Measurements from ENCODE around the gene CCDC122.

CCDC122 gene

DNA sequence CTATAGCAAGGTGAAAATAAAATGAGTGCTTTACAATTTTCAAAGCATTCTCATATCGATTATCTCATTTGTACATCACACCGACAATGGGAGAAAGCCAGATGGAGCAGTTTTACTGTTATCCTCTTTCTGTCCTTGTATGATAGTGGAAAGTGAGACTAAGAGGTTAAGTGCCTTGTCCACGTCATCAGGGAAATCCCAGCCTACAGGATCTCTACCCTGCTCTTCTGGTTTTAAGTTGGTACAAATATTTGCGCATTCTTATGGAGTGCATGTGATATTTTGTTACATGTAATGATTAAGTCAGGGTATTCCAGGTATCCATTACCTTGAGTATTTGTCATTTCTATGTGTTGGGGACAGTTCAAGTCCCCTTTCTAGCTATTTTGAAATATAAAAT lies 80.3 kb downstream of the CCDC122 start:
- no peak for DNase-seq

DNA sequence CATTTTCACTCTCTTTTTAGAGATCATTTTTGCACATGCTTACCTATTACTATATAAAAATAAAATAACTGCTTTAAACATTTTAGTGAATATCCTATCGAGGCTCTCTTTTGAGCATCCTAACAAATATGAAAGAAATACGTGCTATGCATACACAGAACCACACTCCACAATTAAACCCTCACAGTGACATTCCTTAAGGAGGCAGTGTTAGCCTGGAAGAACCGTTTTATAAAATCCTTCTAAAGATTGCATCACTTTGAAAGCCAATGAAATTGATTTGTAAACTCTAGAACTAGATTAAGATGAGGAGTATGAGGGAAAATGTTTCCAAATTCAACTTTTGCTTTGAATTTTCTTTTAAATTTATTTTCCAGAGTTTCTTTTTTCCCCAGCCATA lies 81.7 kb downstream of the CCDC122 start:
- no peak for DNase-seq

DNA sequence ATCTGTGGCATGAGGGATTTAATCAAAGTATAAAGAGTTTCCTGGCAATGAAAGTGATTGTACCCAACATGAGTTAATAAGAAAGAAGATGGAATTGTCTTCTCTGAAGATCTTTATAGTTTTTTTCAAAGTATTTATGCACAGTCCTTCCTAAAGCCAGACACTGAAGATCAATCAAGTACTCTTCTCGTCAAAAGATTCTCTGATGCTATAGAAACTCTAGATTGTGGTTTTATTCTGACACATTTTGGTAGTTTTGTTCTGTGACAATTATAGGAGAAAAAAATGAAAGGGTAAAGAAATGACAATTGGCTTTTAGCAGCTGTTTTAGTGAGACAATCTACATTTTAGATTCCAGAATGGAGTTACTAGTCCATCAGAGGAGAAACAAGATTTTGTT lies 82.4 kb downstream of the CCDC122 start:
- DNase-seq: no peak

DNA sequence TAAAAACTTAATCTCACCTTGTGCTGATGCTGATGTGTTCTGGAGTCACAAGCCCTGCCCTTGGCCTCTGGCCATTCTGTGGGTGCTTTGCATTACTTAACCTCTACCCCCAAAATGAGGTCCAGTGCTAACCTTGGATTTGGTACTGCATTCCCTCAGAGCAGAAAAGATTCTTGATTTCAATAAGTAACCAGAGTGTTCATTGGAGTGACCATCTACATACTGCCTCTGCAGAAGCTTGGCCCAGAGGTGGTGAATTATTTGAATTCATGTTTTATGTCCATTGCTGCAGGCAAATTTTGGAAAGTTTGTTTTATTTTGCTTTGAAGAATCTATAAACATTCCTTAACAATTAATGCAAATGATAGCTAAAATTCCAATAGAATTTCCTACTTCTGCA lies 85.1 kb downstream of the CCDC122 start:
- no peak for DNase-seq

DNA sequence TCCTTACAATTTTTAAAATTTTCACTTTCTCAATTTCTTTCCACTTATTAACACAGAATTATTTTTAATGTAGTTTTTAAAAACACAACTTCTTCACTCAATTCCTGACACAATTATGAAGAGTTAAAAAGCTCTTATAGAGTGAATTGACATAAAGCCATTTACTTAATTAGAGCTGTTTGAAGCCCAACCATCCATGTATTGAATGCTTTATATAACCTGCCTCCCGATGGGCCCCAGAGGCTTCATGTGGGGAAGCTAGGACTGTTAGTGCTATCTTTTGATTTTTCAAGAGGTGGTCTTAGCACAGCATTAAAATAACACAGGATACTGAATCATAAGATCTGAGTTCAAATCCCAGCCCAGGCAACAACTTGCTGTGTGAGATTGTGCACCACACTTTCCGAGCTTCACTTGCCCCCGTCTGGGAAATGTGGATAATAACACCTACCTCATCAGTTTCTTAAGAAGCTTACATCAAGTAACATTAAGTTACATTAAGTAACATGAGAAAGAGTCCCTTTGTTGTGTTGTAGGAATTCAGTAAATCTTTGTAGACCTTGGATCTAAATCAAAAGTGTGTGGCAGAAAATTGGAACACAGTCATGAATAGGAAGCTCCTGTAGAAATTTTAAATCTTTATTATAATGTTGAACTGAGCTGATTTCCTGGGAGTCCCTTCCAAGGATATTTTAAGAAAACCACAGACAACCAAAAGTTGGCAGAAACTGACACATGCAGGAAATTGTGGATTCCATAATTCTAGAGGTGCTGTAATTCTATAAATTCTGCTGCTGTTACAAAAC lies 87.3 kb downstream of the CCDC122 start:
- DNase-seq: no peak

DNA sequence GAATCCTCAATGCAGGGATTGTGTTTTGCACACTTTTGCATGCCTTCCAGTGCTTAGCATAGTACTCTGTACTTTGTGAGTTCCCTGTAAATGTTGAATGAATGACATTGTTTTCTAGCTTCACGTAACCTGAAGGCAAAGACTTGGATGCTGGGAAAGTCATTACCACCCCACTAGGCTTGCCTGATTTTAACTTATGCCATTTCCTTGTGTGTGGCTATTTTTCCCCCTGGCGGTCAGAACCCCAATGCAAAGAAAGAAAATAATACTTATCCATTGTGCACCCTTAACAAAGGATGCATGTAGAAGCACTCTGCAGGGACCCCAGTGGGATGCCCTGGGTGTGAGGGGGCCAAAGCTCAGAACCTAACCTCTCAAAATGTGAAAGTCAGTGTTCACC lies 91.5 kb downstream of the CCDC122 start:
- DNase-seq: no peak

DNA sequence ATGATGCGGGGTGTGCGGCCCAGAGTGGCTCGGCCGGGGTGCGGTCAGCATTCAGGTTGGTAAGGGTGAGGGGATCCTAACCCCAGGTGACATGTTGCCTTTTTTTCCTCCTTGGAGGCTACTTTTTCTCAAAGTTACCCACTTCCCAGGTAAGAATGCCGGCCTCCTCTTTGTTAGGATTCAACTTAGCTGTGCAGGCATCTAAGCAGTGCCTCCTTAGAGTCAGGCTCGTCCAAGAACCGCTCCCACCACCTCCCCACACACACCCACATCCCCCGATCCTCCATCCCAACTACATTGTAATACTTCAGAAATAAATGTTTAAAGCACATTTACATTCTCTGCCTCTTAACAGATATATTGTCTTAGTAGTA lies 92.0 kb downstream of the CCDC122 start:
- no peak for DNase-seq

DNA sequence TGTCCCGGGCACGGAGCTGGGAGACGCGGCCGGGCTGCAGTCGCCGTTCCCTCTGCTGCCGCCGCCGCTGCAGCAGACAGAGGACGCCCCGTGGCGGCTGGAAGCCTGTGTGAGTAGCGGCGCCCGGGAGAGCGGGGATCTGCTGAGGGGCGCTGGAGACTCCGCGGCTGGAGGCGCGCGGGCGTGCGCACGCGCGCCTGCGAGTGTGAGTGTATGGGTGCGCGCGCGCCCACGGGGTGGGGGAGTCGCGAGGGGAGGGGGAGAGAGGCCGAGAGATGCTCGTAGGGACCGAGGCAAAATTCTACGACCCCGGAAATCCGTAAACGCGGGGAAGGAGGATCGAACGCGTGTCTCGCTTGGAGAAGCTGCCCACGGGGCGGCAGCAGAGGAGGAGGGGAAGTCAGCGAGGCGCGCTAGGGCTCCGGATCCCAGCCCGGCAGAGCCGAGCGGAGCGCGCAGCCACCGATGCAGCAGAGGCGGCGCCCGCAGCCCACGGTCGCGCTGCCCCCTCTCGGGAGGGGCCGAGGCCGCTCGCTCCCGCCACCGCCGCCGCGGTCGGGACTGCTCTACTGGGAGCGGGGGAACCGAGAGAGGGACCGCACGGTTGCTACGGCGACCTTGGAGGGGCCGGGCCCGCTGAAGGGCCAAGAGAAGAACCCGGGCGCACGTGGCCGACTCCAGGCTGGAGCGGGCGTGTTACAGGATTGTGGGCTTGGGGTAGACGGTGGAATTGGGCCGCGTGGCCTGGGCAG lies 92.6 kb downstream of the CCDC122 start, which contains the start of gene ENOX1:
ENOX1 (minus strand) TSS at position 207 of the 752 bp plus-strand sequence.
- no peak for DNase-seq

DNA sequence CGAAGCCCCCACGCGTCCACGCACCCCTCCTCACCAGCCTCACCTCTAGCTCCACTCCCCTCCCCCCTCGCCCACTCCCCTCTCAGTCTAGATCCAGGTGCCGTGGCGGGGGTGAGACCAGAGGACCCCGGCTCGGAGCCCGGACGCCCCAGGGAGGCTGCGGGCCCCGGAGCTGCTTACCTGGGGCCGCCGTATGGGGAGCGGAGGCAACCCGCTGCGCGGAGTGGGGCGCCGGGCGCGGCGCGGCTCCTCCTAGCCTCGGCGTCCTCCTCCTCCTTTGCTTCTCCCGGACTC lies 93.1 kb downstream of the CCDC122 start:
- no peak for DNase-seq
